ENCODE data around the gene SF3A2.

The SF3A2 gene

DNA sequence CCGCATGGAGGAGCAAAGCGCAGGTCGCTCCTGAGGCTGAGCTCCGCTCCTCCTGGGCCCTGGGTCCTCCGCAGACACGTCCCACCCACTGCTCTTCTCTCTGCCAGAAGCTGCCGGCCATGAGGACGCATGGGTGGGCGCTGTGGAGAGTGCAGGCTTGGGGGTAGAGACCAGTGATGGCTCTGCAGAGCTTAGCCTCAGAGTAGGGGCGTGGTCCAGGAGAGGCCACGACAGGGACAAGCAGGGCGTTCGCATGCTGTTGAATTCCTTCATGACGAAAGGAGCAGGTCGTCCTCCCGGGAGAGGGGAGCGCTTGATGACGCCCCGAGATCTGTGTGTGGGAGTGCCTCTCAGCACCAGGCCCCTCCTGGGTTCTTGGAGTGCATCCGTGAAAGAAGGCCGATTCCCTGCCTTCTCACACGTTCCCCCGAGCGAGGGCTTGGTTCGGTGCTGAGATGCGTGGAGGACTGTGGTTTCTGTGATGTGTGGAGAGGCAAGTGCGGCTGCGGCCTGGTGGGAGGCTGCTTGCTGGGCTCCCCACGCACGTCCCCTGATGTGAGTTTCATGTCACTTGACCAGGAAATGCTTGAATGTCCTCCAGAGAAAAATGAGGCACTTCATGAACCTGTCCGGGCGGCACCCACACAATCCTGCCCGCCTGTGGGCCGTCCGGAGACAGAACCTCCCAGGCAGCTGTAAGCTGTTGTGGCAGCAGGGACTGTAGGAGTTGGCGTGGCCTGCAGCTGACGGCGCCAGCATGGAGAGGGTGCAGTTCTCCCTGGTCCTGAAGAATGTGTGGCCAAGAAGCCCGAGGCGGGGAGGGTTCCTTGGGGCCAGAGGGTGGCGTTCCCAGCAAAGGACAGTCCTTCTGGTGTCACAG is 4.5 kb downstream of the SF3A2 start:
- no peak for DNase-seq (ENCODE audit: low read depth in 2 of 2)

DNA sequence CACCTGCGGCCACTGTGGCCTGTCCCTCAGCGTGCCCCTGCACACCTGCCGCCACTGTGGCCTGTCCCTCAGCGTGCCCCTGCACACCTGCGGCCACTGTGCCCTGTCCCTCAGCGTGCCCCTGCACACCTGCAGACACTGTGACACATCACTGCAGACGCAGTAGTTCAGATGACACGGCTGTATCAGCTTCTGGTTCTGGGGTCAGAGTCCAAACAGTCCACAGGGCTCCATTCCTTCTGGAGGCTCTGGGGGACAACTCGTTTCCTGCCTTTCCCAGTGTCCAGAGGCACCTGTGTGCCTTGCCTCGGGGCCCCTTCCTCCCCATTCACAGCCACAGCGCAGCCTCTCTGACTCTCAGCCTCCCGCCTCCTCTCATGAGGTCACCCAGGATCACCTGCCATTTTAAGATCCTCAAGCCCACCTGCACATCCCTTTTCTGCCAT is 5.5 kb downstream of the SF3A2 start:
- no peak for DNase-seq (ENCODE audit: low read depth in 2 of 2)

- no peak for DNase-seq (ENCODE audit: low read depth in 2 of 2)
Measured at GRCh38 chr19:2242816-2243215, 6.2 kb downstream of the SF3A2 start.

DNA sequence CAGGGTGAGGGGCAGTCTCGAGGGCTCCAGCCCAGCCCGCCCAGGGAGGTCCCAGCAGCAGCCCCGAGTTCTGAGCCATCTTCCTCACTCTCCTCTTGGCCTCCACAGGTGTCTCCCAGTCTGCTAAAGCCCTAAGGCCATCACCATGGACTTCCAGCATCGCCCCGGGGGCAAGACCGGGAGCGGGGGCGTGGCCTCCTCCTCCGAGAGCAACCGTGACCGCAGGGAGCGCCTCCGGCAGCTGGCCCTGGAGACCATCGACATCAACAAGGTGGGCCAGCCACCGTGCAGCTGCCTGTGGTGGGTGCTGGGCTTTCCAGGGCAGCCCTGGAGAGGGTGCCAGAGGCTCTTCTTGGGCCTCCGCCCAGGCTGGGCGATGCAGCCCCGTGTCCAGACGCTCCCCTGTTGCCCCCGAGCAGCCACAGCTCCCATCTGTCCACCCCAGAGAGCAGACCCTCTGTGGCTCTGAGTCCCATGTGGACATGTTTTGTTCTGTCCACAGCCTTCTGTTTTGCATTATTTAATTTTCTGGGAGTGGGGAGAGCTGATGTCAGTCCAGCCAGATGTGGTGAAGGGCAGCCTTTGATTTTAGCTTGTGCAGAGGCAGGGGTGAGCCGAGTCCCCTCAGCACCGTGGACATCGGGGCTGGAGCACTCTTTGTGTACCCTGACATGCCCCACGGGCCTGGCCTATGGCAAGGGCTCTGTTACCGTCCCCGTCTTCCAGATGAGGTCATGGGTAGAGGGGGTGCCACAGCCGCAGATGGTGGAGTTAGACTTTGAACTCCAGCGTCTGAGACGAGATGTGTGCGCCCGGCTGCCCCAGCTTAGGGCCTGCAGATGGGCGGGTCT is 6.9 kb downstream of the SF3A2 start:
- DNase-seq (ENCODE audit: low read depth in 2 of 2): no peak

DNA sequence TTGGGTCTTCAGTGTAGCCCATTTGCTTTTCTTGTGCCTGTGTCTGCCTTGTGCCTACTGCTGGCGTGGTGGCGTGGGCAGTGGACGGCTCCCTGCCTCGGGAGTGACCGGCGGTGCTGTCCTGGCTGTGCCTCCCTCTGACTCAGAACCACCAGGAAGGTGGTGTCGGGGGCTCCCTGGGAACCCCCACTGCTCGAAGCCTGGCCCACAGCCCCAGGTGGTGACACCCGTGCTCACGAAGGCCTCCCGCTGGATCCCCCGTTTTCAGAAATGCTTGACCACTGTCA is 7.4 kb downstream of the SF3A2 start:
- no peak for DNase-seq (ENCODE audit: low read depth in 2 of 2)

DNA sequence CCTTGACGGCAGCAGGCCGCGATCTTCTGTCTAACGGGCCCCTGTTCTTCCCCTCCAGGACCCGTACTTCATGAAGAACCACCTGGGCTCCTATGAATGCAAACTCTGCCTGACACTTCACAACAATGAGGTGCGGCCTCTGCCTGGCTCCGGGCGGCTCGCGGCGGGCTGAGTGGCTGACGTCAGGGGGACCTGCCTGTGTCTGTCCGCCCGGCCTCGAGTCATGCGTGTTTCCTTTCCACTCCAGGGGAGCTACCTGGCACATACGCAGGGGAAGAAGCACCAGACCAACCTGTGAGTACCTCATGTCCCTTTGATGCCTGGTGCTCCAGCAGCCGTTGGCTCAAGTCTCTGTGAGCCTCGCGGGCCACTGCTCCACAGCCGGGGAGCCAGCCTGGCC is 7.9 kb downstream of the SF3A2 start:
- no peak for DNase-seq (ENCODE audit: low read depth in 2 of 2)

GRCh38 chr19:2245273-2245672 is 8.6 kb downstream of the SF3A2 start:
- DNase-seq (ENCODE audit: low read depth in 2 of 2): no peak

GRCh38 chr19:2246014-2246620 is 9.5 kb downstream of the SF3A2 start:
- DNase-seq (ENCODE audit: low read depth in 2 of 2): no peak

DNA sequence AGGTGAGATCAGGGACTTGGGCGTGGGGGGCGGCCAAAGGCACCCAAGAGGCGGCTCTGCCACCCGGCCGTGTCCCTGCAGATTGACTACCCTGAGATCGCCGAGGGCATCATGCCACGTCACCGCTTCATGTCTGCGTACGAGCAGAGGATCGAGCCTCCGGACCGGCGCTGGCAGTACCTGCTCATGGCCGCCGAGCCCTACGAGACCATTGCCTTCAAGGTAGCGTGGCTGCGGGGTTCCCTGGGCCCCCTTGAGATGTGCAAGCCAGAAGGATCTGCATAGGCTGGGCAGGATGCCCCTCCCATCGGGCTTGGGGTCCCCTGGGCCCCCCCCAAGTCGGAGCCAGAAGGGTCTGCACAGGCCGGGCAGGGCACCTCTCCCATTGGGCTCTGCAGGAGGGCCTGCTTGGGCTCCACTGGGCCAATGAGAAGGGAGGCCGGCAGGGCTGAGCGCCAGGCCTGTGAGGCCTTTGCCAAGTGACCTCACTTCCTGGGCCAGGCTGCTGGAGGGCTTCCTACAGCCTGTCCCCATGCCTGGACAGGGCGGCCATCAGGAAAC is 10.3 kb downstream of the SF3A2 start:
- DNase-seq (ENCODE audit: low read depth in 2 of 2): no peak

DNA sequence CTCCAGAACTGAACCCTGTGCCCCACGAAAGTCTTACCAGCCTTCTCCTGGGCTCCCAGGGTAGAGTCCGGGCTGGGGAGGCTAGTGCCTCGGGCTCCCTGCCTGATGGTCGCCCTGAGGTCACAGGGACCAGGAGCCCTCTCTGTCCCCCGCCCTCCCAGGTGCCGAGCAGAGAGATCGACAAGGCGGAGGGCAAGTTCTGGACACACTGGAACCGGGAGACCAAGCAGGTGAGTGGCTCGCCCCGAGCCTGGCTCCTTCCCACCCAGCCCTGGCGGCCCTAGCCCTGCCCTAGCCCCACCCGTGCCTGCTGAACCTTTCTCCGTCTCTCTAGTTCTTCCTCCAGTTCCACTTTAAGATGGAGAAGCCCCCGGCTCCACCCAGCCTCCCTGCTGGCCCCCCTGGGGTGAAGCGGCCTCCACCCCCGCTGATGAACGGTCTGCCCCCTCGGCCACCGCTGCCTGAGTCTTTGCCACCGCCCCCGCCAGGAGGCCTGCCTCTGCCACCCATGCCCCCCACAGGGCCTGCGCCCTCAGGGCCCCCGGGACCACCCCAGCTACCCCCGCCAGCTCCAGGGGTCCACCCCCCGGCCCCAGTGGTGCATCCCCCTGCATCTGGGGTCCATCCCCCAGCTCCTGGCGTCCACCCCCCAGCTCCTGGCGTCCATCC is 10.9 kb downstream of the SF3A2 start:
- no peak for DNase-seq (ENCODE audit: low read depth in 2 of 2)

DNA sequence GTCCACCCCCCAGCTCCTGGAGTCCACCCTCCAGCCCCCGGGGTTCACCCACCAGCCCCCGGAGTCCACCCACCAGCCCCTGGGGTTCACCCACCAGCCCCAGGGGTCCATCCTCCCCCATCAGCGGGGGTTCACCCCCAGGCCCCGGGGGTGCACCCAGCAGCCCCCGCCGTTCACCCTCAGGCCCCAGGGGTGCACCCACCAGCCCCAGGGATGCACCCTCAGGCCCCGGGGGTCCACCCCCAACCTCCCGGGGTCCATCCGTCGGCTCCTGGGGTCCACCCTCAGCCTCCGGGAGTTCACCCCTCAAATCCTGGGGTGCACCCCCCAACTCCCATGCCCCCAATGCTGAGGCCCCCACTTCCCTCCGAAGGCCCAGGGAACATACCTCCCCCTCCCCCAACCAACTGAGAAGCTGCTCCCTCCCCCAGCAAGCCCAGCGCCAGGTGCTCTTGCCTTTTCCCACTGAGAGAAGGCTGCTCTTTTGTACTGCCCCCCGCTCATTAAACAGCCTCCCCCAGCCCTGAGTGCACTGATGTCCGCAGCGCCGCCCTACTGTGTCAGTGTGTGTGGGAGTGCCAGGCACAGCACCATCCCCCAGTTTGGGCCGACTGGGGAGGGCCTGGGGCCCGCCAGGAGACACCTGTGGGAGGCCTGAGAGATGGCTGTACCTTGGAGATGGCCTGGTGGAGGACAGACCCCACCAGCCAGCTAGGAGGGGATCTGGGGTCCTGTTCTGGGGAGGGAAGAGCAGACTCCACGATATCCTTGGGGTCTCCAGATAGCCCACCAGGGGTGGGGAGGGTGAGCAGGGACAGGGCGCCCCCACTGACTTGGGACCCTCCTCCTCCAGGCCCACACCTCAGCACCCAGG is 11.7 kb downstream of the SF3A2 start:
- no peak for DNase-seq (ENCODE audit: low read depth in 2 of 2)

DNA sequence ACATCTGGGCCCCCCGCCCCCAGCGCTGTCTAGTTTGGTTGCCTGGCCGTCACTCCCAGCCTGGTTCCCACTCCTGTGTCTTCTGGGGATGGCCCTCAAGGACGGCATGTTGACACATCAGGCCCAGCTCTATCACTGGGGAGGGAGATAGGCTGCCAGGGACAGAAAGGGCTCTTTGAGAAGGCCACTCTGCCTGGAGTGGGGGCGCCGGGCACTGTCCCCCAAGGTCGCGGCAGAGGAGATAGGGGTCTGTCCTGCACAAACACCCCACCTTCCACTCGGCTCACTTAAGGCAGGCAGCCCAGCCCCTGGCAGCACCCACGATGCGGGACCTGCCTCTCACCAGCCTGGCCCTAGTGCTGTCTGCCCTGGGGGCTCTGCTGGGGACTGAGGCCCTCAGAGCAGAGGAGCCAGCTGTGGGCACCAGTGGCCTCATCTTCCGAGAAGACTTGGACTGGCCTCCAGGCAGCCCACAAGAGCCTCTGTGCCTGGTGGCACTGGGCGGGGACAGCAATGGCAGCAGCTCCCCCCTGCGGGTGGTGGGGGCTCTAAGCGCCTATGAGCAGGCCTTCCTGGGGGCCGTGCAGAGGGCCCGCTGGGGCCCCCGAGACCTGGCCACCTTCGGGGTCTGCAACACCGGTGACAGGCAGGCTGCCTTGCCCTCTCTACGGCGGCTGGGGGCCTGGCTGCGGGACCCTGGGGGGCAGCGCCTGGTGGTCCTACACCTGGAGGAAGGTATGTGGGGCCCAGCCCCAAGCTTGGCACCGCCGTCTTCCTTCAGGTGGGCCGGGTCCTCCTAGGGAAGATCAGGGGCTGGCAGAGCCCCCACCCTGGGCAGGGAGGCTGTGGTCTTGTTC is 12.6 kb downstream of the SF3A2 start, which contains the start of gene AMH:
Gene AMH, plus strand, starts transcription at position 314 of the 857 bp plus-strand sequence. Its CDS starts 10 bp downstream, at position 324.
- no peak for DNase-seq (ENCODE audit: low read depth in 2 of 2)

DNA sequence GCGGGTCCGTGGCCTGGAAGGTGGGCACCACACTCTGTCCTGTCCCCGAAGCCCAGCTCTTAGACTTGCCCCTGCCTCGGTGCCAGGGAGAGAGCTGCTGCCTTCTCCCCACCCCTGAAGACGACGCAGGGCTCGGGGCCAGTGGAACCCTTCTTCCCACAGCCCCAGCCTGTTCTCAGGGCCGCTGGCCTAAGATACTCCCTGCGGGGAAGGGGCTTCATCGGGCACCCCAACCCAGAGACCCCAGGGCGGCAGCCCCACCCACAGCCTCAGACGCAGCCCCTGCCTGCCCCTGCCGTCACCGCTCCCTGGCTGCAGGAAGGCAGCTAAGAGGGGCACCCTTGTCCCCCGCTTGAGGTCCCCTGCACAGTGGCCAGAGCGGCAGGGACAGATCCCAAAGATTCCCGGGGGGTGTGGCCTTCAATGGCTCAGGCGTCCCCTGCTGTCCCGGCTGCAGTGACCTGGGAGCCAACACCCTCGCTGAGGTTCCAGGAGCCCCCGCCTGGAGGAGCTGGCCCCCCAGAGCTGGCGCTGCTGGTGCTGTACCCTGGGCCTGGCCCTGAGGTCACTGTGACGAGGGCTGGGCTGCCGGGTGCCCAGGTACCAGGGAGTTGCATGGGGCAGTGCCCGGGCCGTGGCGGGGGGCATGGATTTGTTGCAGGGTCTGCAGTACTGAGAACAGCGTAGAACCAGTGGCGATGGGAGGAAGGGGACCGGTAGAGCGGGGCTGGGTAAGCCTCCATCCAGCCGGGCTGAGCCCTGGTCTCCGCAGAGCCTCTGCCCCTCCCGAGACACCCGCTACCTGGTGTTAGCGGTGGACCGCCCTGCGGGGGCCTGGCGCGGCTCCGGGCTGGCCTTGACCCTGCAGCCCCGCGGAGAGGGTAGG is 13.5 kb downstream of the SF3A2 start:
- DNase-seq (ENCODE audit: low read depth in 2 of 2): no peak

- no peak for DNase-seq (ENCODE audit: low read depth in 2 of 2)
Measured at GRCh38 chr19:2250766-2251105, 14.1 kb downstream of the SF3A2 start.

GRCh38 chr19:2251106-2252054 is 14.8 kb downstream of the SF3A2 start:
- peak in 1 of 2 donors; percentile 50 for DNase-seq (ENCODE audit: low read depth in 2 of 2)

DNA sequence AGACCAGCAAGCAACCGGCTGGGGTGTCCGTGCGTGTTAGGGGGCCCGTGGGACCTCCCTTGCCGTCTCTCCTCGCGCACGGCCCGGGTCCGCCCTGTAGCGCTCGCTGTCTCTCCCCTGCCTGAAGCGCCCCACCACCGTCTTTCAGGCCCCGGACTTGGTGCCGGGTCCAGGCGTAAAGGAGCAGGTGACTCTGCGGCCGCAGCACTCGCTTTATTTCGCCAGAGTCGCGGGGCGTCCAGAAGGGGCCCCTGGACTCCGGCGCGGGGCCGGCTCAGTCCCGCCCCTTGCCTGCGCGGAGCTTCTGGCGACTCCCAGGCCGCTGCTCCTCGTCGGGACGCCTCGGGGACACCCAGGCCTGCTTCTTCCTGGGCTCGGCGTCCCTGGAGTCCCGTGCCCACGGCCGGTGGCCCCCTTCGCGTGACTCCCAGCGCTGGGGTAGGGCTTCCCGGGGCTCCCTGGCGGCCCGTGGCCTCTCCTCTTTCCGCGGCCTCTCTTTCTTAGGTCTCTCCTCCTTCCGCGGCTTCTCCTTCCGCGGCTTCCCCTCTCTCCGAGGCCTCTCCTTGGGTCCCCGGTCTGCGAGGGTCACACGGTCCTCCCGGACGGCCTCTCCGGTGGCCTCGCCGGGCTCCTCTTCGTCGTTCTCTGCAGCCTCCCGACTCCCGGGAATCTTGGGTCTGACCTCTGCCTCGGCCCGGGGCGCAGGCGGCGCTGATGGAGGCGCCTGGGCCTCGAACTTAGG is 15.6 kb downstream of the SF3A2 start:
- no peak for DNase-seq (ENCODE audit: low read depth in 2 of 2)

DNA sequence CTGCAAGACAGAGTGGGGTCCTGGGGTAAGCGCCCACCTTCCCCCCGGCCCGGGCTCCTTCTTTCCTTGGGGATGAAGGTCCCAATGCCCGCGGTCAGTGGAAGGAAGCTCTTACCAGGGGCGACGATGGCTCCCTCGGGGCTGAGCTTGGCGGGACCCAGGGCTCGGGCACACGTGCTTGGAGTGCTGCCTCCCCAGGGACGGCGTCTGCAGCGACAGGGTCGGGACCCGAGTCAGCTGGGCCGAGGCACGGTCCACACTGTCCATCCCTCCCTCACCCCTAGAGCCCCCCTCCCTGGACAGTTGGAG is 16.1 kb downstream of the SF3A2 start:
- no peak for DNase-seq (ENCODE audit: low read depth in 2 of 2)

Measured in stimulated activated CD8-positive, alpha-beta memory T cell treated with anti-CD3 and anti-CD28 coated beads, Interleukin-7, amount 100 ng/mL, for 4 hours (primary cell).